ENCODE data around the gene AKT3.
"Not testable (repeated sequence)": the region's sequence is repeated elsewhere in the genome, so short reads cannot be mapped to it uniquely, and the experiment has no call there.

The AKT3 gene

DNA sequence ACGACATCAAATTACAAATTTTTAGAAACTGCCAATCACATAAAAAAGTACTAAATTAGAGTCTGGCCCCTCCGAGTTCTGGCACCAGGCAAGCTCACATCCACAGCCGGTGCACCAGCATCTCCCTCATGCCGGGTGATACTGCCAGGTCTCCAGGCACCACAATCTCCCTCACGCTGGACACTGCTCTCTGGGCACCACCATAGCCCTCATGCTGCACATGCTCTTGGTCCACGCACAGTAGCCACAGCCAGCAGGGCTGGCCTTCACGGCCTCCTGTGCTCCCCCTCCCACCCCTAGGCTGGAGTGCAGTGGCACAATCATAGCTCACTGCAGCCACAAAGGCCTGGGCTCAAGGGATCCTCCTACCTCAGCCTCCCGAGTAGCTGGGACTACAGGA, 65.5 kb downstream of the AKT3 start:
- H3K36me3 ChIP-seq (ENCODE audit: insufficient read depth, low read length) = no peaks in the 10 kb centered on the region
- no peaks in the 10 kb centered on the region for H3F3A ChIP-seq (ENCODE audit: low read depth)
- no peak overlapping the region for H3K4me2 ChIP-seq (ENCODE audit: low read depth, low read length, poor library complexity, severe bottlenecking)
- no peaks in the 10 kb centered on the region for H3K9me2 ChIP-seq (replicated peaks; ENCODE audit: low read depth, low read length)
- no peak overlapping the region for H2AFZ ChIP-seq (ENCODE audit: low read length)
- TF ChIP-seq EZH2phosphoT487 (IDR thresholded peaks at IDR 0.05; ENCODE audit: borderline replicate concordance) = no peak
- H3K4me1 ChIP-seq (ENCODE audit: insufficient read depth, low read length, poor library complexity, severe bottlenecking) = no peaks in the 10 kb centered on the region
- H4K20me1 ChIP-seq (ENCODE audit: insufficient read depth, low read length, poor library complexity, severe bottlenecking) = no peaks in the 10 kb centered on the region
- H3K9me3 ChIP-seq (ENCODE audit: insufficient read depth, low read depth, low read length) = no peaks in the 10 kb centered on the region
- no peaks in the 10 kb centered on the region for H3K79me2 ChIP-seq (ENCODE audit: insufficient read depth, low read length)
- H3K4me3 ChIP-seq (ENCODE audit: low read length, poor library complexity, severe bottlenecking) = no peak overlapping the region
- no peak overlapping the region for H3K9ac ChIP-seq (ENCODE audit: low read depth, low read length, poor library complexity, severe bottlenecking)
- H3K27me3 ChIP-seq (ENCODE audit: insufficient read depth, low read length, poor library complexity, severe bottlenecking) = no peaks in the 10 kb centered on the region

DNA sequence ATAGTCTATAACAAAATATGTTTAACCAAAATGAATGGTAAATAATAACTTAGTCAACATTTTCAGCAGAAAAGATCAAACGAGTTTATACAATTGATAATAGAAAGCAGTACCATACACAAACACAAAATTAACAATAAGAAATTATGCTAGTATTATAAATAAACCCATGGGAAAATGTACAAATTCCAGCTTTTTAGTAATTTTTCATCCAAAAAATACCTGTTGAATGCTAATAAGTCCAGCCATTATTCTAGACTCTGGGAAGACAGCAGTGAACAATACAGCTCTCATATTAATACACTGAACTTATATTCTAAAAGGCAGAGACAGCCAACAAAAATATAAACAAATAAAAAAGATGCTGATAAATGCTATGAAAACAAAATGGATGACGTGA, 66.3 kb downstream of the AKT3 start:
- no peak overlapping the region for H3K4me3 ChIP-seq (ENCODE audit: low read length, poor library complexity, severe bottlenecking)
- no peaks in the 10 kb centered on the region for H4K20me1 ChIP-seq (ENCODE audit: insufficient read depth, low read length, poor library complexity, severe bottlenecking)
- H3K9me2 ChIP-seq (replicated peaks; ENCODE audit: low read depth, low read length) = no peaks in the 10 kb centered on the region
- H3F3A ChIP-seq (ENCODE audit: low read depth) = no peaks in the 10 kb centered on the region
- no peaks in the 10 kb centered on the region for H3K9me3 ChIP-seq (ENCODE audit: insufficient read depth, low read depth, low read length)
- no peaks in the 10 kb centered on the region for H3K27me3 ChIP-seq (ENCODE audit: insufficient read depth, low read length, poor library complexity, severe bottlenecking)
- no peaks in the 10 kb centered on the region for H3K79me2 ChIP-seq (ENCODE audit: insufficient read depth, low read length)
- no peaks in the 10 kb centered on the region for H3K4me1 ChIP-seq (ENCODE audit: insufficient read depth, low read length, poor library complexity, severe bottlenecking)
- no peaks in the 10 kb centered on the region for H3K36me3 ChIP-seq (ENCODE audit: insufficient read depth, low read length)
- no peak overlapping the region for H3K9ac ChIP-seq (ENCODE audit: low read depth, low read length, poor library complexity, severe bottlenecking)
- no peak for TF ChIP-seq EZH2phosphoT487 (IDR thresholded peaks at IDR 0.05; ENCODE audit: borderline replicate concordance)
- TF ChIP-seq, protein P1, sequence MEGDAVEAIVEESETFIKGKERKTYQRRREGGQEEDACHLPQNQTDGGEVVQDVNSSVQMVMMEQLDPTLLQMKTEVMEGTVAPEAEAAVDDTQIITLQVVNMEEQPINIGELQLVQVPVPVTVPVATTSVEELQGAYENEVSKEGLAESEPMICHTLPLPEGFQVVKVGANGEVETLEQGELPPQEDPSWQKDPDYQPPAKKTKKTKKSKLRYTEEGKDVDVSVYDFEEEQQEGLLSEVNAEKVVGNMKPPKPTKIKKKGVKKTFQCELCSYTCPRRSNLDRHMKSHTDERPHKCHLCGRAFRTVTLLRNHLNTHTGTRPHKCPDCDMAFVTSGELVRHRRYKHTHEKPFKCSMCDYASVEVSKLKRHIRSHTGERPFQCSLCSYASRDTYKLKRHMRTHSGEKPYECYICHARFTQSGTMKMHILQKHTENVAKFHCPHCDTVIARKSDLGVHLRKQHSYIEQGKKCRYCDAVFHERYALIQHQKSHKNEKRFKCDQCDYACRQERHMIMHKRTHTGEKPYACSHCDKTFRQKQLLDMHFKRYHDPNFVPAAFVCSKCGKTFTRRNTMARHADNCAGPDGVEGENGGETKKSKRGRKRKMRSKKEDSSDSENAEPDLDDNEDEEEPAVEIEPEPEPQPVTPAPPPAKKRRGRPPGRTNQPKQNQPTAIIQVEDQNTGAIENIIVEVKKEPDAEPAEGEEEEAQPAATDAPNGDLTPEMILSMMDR (conservative IDR thresholded peaks at IDR 0.05; ENCODE audit: low read length) = no peak
- H3K4me2 ChIP-seq (ENCODE audit: low read depth, low read length, poor library complexity, severe bottlenecking) = no peak overlapping the region
- no peak overlapping the region for H2AFZ ChIP-seq (ENCODE audit: low read length)

DNA sequence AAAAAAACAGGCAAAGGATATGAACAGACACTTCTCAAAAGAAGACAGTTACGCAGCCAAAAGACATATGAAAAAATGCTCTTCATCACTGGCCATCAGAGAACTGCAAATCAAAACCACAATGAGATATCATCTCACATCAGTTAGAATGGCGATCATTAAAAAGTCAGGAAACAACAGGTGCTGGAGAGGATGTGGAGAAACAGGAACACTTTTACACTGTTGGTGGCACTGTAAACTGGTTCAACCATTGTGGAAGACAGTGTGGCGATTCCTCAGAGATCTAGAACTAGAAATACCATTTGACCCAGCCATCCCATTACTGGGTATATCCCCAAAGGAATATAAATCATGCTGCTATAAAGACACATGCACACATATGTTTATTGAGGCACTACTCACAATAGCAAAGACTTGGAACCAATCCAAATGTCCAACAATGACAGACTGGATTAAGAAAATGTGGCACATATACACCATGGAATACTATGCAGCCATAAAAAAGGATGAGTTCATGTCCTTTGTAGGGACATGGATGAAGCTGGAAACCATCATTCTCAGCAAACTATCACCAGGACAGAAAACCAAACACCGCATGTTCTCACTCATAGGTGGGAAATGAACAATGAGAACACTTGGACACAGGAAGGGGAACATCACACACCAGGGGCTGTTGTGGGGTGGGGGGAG, 77.5 kb downstream of the AKT3 start:
- H3K27me3 ChIP-seq (ENCODE audit: insufficient read depth, low read length, poor library complexity, severe bottlenecking); H3K4me2 ChIP-seq (ENCODE audit: low read depth, low read length, poor library complexity, severe bottlenecking); H3K9ac ChIP-seq (ENCODE audit: low read depth, low read length, poor library complexity, severe bottlenecking); H3K9me2 ChIP-seq (replicated peaks; ENCODE audit: low read depth, low read length); H3K36me3 ChIP-seq (ENCODE audit: insufficient read depth, low read length); H3K9me3 ChIP-seq (ENCODE audit: insufficient read depth, low read depth, low read length); H2AFZ ChIP-seq (ENCODE audit: low read length); H3K4me1 ChIP-seq (ENCODE audit: insufficient read depth, low read length, poor library complexity, severe bottlenecking); H3F3A ChIP-seq (ENCODE audit: low read depth); H3K4me3 ChIP-seq (ENCODE audit: low read length, poor library complexity, severe bottlenecking); H4K20me1 ChIP-seq (ENCODE audit: insufficient read depth, low read length, poor library complexity, severe bottlenecking); H3K79me2 ChIP-seq (ENCODE audit: insufficient read depth, low read length): not testable (repeated sequence)

DNA sequence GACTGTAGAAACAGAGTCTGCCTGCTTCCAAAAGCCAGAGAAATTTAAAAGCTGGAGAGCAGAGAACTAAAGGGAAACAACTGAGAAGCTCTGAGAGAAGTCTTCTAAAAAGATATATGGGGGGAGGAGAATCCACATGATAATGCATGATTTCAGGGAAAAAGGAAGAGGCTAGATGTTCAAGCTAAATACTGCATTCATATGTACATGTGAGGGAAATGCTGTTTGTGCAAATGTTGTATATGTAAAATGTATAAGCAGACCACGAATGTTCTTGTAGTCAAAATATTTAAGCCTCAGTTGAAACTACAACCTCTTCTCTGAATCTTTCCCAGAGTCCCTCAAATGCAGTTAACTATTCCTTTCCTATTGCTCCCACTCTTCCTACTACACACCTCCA, 79.2 kb downstream of the AKT3 start:
- Histone ChIP-seq H3K9ac (ENCODE audit: low read depth, low read length, poor library complexity, severe bottlenecking) (no peak overlapping the region), H2AFZ (ENCODE audit: low read length) (no peak overlapping the region), H3K79me2 (ENCODE audit: insufficient read depth, low read length) (no peaks in the 10 kb centered on the region), H3K4me3 (ENCODE audit: low read length, poor library complexity, severe bottlenecking) (no peak overlapping the region), H3K9me2 (replicated peaks; ENCODE audit: low read depth, low read length) (no peaks in the 10 kb centered on the region), H3K36me3 (ENCODE audit: insufficient read depth, low read length) (no peaks in the 10 kb centered on the region), H4K20me1 (ENCODE audit: insufficient read depth, low read length, poor library complexity, severe bottlenecking) (no peaks in the 10 kb centered on the region), H3K27me3 (ENCODE audit: insufficient read depth, low read length, poor library complexity, severe bottlenecking) (no peaks in the 10 kb centered on the region), H3F3A (ENCODE audit: low read depth) (no peaks in the 10 kb centered on the region), H3K9me3 (ENCODE audit: insufficient read depth, low read depth, low read length) (no peaks in the 10 kb centered on the region), H3K4me2 (ENCODE audit: low read depth, low read length, poor library complexity, severe bottlenecking) (no peak overlapping the region), H3K4me1 (ENCODE audit: insufficient read depth, low read length, poor library complexity, severe bottlenecking) (no peaks in the 10 kb centered on the region)
- TF ChIP-seq EZH2phosphoT487 (IDR thresholded peaks at IDR 0.05; ENCODE audit: borderline replicate concordance) = no peak
- TF ChIP-seq, protein P1 (conservative IDR thresholded peaks at IDR 0.05; ENCODE audit: low read length) = no peak
